Stimulated activated CD8-positive, alpha-beta memory T cell treated with anti-CD3 and anti-CD28 coated beads, Interleukin-4, amount 100 ng/mL, for 4 hours (primary cell): ENCODE results near the gene NKD2.

ENCODE experiments used
- DNase-seq, 2 donors: peaks; one replicate each; pipeline ENCODE4 v3.0.0-alpha.2; 2020; ENCODE audit warnings: low read depth in 2 of 2, low spot score in 1 of 2

Gene NKD2

DNA sequence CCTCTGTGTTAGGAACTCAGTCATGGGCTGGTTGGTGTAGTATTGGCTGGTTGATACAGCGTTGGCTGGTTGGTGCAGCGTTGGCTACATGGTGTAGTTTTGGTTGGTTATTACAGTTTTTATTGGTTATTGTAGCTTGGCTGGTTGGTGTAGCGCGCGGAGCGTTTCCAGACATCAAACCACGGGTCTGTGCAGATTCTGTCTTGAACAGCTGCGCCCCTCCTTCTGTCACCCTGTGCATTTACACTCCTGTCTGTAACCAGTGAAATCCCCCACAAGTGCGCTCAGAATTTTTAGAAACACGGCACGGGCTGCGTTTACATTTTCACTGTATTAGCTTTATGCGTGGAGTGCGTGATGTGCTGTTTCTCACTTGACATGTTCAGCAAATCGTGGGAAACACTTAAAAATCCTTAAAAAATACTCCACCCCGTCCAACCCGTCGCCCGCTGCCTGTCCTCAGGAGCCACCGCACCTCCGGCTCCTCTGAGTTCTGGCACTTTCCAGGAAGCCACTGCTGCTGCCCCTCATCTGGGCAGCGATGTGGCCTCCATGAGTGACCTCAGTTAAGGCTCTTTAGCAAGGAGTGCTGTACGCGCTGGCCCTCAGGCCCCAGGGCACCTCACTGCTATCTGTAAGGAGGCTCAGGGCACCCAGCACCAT lies 20.8 kb downstream of the NKD2 start:
- no peak for DNase-seq

DNA sequence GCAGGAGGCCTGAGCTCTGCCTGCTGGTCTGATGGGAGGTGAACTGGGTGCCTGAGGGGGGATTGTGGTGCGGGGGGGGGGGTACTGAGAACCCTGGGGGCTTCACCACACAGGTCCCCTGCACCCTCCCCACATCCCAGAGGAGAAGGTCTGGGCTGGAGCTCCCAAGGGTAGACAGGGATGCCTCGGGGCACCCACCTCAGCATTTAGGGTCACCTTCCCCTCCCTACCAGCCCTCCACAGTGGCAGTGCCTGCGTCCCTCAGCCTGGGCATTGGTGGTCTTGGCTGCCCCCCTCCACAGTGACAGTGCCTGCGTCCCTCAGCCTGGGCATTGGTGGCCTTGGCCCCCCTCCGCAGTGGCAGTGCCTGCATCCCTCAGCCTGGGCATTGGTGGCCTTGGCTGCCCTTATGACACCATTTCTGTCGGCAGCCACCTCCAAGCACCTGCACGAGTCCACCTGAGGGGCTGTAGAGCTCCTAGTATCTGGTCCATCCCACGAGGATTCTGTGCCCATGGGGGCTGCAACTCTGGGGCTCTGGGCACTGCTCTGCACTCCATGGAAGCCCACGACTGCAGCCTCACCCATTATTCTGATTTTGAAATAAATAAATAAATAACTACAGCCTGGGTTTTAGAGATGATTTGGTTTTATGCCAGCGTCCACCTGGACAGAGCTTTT lies 21.5 kb downstream of the NKD2 start:
- DNase-seq = no peak

DNA sequence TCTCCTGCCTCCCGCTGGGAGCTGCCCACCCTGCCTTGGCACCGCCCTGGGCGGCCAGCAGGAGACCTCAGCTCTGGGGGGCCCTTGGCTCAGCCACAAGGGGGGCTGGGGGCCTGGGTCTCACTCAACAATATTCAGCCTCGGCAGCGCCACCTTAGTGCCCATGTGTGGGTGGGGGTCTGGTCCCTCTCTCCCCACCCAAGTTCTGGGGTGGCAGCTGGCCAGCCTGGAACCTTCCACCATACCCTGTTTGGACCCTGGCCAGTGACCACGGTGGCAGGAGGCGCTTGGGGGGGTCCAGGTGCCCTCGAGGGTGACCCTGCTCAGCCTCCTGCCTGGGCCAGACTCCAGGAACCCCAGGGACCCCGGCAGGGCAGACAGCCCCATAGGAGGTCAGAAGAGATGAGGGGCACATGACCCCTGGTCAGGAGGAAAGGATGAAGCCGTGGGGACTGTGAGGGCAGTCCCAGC lies 22.2 kb downstream of the NKD2 start:
- no peak for DNase-seq

DNA sequence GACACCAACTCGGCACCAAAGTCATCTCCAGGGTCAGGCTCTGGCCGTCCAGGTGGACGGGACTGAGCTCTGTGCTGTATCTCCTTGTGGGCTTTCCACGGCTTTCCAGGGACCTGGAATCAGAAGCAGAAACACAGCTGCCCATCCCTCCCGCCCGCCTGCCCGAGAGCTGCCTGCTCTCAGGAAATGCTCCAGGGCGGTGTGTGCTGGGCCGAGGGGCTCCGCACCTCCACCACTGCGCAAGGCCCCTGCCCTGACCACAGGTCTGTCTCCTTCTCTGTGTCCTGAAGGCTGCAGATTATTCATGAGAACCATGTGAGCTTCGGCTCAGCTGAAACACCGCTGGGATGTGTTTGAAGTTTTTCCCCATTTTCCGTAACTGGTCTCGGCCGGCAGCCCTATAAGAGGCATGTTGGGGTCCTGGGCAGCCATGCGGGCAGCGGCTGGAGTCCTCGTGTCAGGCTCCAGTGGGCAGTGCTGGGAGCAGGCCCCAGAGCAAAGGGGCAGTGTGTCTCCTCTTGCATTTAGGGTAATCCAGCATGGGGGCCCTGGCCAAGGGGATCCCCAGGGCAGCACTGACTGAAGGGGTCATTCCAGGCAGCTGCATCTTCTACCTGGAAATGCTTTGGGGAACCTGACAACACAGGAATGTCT lies 22.8 kb downstream of the NKD2 start:
- DNase-seq = no peak

DNA sequence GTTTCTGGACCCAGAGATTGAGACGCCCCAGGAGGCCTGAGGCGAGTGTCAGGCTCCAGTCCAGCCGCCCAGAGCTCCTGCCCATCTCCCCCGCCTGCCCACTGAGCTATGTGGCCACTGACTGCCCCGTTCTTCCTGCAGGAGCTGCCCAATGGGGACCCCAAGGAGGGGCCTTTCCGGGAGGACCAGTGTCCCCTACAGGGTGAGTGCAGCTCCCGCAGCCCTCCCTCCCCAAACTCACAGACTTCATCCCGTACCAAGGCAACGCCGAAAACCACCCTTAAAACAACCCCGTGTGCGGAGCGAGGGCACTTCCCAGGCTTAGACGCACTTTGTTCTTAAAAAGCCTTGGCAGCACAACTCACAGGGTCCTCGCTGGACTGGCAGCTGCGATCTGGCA lies 23.4 kb downstream of the NKD2 start:
- no peak for DNase-seq

DNA sequence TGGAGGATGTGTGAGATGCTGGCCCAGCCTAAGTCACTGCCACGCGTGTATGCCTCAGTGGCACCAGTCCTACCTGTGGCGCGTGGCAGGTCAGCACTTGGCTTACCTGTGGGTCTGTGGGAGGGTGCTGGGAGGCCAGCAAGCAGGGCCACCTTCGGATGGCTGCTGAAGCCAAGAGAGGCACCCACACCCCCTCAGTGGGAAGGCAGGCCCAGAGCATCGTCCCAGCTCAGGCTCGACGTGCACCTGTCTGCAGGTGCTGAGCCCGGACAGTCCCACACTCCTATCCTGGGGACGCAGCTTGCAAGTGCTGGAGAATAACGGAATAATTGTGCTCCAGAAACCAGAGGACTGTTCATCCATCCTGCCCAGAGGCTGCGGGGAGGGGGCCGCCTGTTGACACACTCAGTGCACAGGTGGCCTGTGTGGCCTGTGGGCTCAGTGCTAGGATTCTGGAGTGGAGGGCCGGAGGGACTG lies 24.0 kb downstream of the NKD2 start:
- no peak for DNase-seq

DNA sequence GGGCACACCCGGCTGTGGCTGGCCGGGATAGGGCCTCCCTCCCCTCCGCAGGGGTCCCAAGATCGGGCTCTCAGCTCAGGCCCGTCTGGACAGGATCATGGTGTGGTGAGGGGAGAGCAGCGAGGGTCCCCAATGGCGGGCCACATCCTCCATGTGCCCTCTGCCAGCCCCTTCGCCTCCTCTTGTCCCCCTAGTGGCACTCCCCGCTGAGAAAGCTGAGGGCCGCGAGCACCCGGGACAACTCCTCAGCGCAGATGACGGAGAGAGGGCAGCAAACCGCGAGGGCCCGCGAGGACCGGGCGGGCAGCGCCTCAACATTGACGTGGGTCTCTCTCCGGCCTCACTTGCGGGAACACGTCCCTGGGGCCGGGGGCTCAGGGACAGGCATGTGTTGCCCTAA lies 24.6 kb downstream of the NKD2 start:
- no peak for DNase-seq

DNA sequence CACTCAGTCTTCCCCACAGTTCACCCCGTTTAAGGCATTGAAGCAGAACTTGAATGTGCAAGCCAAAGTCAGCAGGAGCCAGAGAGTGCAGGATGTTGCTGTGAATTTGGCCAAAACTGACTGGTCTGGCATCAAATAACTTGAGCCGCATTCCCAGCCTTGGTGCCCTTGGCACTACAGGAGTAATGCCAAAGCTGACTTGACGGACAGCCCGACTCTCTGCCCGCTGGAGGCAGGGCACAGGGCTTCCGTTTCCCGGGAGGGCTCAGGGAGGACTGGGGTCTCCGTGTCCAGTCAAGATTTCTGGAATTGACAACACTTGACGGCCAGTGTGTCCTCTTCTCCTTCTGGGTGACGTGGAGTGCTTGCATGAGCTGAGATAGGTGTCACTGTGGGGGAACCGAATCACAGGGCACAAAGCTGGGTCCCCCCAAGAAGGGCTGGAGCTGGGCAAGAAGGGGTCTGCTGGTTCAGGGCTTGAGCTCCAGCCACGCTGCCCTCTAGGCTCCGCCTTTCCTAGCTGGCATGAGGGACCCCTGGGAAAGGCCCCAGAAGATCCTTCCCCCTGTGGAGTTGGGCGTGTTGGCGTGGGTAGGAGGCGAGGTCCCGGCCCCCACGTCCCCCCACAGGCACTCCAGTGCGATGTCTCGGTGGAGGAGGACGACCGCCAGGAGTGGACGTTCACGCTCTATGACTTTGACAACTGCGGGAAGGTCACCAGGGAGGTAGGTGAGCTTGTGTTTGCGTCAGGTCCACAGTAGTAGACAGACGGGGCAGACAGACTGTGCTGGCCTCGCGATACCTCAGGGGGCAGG lies 25.2 kb downstream of the NKD2 start:
- no peak for DNase-seq

DNA sequence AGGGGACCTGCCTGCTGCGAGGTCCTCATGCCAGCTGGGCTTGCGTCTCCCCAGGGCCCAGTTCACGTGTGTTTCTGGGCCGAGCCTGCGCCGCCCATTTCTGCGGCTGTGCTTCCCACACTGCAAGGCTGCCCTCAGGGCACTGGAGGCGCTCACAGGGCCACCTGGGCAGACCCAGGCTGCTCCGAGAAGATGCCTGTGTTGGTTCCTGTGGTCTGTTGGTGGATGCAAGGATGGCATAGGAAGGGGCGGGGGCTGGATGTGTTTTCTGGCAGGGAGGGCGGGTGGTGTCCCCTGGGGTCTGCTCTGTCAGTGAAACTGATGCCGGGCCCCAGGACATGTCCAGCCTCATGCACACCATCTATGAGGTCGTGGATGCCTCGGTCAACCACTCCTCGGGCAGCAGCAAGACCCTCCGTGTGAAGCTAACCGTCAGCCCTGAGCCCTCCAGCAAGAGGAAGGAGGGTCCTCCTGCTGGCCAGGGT lies 25.9 kb downstream of the NKD2 start:
- no peak for DNase-seq

DNA sequence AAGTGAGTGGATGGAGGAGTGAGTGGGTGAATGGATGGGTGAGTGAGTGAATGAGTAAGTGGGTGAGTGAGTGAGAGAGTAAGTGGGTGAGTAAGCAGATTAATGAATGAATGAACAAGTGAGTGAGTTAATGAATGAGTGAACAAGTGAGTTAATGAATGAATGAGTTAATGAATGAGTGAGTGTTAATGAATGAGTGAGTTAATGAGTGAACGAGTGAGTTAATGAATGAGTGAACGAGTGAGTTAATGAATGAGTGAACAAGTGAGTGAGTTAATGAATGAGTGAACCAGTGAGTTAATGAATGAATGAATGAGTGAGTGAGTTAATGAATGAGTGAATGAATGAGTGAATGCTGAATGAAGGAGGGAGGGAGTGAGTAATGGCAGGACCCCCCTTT lies 26.4 kb downstream of the NKD2 start:
- DNase-seq = no peak

DNA sequence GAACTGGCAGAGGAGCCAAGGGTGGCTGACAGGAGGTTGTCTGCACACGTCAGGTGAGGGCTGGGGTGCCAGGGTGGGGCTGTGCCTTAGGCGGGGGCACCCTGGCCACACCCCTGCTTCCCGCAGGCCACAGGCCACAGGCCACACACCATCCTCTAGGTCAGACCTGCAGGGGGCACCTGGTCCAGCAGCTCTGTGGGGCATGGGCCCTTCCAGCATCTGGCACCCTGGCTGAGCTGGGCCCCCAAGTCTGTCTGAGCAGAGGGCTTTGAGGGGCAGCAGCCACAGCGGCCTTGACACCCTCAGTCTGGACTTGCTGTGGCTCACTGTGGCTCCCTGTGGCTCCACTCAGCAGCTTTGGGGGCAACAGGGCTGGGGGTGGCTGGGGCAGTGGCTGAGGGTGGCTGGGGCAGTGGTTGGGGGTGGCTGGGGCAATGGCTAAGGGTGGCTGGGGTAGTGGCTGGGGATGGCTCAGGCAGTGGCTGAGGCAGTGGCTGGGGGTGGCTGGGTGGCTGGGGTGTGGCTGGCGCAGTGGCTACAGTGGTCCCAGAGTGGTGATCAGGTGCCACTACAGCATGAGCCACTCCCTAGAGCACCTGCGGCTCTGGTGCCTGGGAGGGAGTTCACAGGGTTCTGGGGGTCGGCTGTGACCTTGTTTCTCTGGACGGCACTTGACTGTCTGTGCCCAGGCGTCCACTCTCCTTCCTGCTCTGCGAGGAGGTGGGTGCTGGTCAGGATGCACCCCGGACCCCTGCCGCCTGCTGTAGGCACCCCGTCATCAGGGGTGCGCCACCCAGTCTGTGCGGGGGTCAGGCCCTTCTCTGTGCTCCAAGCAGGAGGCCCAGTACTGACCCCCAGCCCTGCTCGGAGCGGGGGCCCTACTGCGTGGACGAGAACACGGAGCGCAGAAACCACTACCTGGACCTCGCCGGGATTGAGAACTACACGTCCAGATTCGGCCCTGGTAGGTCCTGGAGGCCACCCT lies 27.1 kb downstream of the NKD2 start:
- no peak for DNase-seq

DNA sequence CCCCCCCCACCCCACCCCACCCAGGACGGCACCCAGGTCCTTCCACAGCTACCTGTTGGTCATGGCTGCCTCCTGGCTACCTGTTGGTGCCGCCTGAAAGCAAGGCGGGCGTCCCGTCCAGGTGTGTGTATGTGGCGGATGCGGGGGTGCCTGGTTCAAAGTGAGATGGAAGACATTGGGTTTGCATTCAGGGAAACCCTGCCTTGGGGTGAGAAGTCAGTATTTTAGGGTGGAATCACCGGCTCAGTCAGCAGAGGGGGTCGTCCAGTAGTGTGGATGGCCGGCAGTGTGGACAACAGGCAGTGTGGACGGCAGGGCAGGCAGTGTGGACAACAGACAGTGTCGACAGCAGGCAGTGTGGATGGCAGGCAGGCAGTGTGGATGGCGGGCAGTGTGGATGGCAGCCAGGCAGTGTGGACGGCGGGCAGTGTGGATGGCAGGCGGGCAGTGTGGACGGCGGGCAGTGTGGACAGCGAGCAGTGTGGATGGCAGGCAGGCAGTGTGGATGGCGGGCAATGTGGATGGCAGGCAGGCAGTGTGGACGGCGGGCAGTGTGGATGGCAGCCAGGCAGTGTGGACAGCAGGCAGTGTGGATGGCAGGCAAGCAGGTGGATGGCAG lies 28.0 kb downstream of the NKD2 start:
- no peak for DNase-seq

DNA sequence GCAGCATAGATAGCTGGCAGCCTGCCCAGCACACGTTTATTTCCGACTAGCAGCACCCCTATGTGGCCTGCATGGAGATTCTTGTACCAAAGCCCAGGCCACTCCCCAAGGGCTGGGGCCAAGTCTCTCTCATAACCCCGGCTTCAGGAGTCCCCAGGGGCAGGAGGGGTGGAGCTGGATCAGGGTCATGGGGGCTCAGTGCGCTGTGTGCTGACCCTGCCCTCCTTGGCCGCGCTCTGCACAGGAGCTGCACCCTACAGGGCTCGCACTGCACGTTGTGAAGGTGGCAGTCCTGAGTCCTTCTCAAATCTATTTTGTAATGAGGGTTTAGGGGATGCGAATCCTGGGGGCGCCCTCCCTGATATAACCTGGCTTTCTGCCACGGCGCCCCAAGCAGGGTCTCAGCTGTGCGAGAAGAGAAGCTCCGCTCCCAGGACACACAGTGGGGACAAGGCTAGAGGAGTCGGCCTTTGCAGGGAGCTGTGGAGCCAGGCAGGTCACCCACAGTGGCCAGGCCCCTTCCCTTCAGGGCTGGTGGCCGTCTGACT lies 28.6 kb downstream of the NKD2 start:
- no peak for DNase-seq

DNA sequence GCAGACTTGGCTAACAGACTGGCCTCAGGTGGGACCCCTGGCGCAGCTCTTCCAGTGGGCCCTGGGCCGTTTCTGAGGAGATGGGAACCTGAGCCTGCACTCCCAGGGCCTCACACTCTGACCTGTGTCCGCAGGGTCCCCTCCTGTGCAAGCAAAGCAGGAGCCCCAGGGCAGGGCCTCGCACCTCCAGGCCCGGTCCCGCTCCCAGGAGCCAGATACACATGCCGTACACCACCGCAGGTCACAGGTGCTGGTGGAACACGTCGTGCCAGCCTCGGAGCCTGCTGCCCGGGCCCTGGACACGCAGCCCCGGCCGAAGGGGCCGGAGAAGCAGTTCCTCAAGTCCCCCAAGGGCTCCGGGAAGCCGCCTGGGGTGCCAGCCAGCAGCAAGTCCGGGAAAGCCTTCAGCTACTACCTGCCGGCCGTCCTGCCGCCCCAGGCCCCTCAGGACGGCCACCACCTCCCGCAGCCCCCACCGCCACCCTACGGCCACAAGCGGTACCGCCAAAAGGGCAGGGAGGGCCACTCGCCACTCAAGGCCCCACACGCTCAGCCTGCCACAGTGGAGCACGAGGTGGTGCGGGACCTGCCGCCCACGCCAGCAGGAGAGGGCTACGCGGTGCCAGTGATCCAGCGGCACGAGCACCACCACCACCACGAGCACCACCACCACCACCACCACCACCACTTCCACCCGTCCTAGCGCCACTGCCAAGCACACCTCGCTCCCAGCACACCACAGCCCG lies 29.2 kb downstream of the NKD2 start:
- DNase-seq = no peak

DNA sequence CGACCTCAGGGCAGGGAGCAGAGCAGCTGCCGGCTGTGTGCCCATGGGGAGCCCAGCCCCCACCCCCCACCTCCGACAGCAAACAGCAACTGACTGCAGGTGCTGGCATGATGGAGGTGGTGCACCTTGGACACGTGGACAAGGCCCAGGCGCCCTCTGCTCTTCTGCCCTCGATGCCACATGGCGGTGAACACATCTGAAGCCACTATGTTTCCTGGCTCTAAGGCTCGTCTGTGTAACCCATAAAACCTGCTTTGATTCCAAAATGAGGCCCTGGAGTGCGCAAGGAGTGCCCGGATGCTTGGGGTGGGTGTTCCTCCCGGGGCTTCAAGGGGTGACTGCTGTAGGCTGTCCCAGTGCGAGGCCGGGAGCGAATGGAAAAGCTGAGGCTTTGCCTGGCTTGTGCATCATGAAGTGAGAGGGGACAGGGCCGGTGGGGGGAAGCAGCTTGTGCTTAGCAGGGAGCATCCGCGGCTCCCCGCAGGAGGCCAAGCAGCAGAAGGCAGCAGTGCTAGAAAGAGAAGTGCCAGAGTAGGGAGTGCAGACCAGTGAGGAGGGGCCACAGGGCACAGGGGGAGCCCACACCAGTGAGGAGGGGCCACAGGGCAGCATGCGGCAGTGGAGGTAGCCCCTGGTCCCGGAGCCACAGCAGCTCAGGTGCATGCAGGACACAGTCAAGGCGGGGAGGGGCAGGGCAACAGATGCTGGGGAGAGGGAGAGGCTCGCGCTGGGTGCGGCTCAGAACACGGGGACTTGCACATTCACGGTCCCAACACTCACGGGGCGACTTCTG lies 30.0 kb downstream of the NKD2 start:
- no peak for DNase-seq

DNA sequence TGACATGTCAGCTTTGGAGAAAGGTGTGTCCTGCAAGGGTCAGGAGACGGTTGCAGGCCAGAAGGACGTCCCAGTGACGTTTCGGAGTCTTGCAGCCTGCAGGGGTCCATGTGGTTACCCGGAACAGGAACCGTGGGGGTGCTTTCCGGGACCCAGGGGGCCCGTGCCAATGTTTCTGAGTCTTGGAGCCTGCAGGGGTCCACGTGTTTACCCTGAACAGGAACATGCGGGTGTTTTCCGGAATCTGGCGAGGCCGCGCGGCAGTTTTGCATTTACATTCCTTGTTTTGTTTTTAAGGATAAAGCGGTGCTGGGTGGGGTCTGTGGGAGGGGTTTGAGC lies 30.6 kb downstream of the NKD2 start:
- DNase-seq = no peak

DNA sequence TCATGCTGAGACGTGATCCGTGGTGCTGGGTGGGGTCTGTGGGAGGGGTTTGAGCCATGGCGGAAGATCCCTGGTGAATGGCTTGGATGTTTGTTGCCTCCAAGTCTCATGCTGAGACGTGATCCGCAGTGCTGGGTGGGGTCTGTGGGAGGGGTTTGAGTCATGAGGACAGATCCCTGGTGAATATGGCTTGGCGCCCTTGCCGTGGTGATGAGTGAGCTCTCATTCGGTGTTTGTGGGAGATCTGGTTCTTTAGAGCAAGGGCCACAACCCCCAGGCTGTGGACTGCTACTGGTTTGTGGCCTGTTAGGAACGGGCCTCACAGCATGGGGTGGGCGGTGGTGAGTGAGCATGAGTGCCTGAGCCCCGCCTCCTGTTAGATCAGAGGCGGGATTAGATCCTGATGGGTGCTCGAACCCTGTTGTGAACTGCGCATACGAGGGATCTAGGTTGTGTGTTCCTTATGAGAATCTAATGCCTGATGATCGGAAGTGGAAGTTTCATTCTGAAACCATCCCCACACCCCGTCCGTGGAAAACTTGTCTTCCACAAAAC lies 31.2 kb downstream of the NKD2 start:
- no peak for DNase-seq

DNA sequence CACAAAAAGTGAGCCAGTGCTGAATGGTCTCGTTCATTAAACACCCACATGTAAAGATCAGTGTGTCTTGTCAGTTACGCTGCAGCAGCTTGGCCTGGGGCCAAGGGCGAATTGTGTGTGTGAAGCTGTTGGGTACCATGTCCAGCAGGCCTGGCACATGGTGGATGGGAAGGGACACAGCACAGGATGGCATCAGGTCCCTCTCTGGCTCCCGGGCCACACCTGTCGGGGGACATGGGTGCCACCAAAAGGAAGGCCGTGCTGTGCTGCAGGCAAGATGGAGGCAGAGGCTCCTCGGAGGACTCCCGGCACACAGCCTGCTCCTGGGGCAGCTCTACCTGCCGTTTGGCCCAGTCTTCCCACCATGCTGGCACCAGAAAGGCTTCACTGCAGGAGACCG lies 32.0 kb downstream of the NKD2 start:
- no peak for DNase-seq
